Kidney (tissue), 14 donors: ENCODE measurements around the gene ABCC9. TPM values are rescaled to one million over a fixed set of nuclear protein-coding genes. Genes with fewer than 3 reads are reported as not detected.

Source experiments
- DNase-seq, 5 donors: peaks; one replicate each; pipeline ENCODE4 v3.0.0-alpha.2; 2013 to 2020
- FAIRE-seq: peaks from 2 replicates; lab custom pipeline; 2012; peaks lifted over from hg19 to GRCh38; lab: Jason Lieb, UNC
- H3K27ac ChIP-seq, 2 donors: one replicate each; pipeline ENCODE4 v1.7.0; 2013; ENCODE audit warnings: low read depth in 2 of 2, low read length in 2 of 2, inconsistent platforms in 1 of 2
- H3K27me3 ChIP-seq: one replicate; pipeline ENCODE4 v1.7.1; 2013; ENCODE audit warnings: low read length, inconsistent platforms; ENCODE audit not compliant: control insufficient read depth, insufficient read depth
- H3K36me3 ChIP-seq, 3 donors: one replicate each; pipeline versions ENCODE4 v1.7.0 to v1.7.1; 2013; ENCODE audit warnings: low read length in 3 of 3, control low read depth in 1 of 3, inconsistent platforms in 1 of 3; ENCODE audit not compliant: insufficient read depth in 3 of 3, control insufficient read depth in 2 of 3
- H3K4me1 ChIP-seq, 3 donors: one replicate each; pipeline versions ENCODE4 v1.7.0 to v1.7.1; 2013; ENCODE audit warnings: low read length in 3 of 3, inconsistent platforms in 1 of 3, low read depth in 1 of 3; ENCODE audit not compliant: control insufficient read depth in 2 of 3, insufficient read depth in 2 of 3
- H3K4me3 ChIP-seq, 3 donors: one replicate each; pipeline versions ENCODE4 v1.7.0 to v1.8.1; 2013; ENCODE audit warnings: low read length in 3 of 3, control low read depth in 1 of 3, inconsistent platforms in 1 of 3
- H3K9ac ChIP-seq, 3 donors: one replicate each; pipeline versions ENCODE4 v1.7.0 to v1.7.1; 2013; ENCODE audit warnings: low read length in 3 of 3, control low read depth in 1 of 3, inconsistent platforms in 1 of 3
- H3K9me3 ChIP-seq, 3 donors: one replicate each; pipeline versions ENCODE4 v1.7.0 to v1.7.1; 2013; ENCODE audit warnings: low read length in 3 of 3, control low read depth in 1 of 3, inconsistent platforms in 1 of 3; ENCODE audit not compliant: control insufficient read depth in 2 of 3, insufficient read depth in 1 of 3
- intact Hi-C: fragments of 100-400 bp; cut with DNase I; formaldehyde crosslinking; loops from one replicate; pipeline ENCODE4 v1.11.1; 2022
- polyA plus RNA-seq: library from polyadenylated mRNA; stranded (reverse); fragments of 350-450 nt; fragmentation: Illumina TruSeq; extraction: RNeasy Lipid Tissue Mini Kit (QIAGEN cat#74804); gene quantifications from one replicate; pipeline ENCODE4 v1.2.3, GENCODE V29; 2014; ENCODE audit warnings: low read depth, low replicate concordance; ENCODE audit not compliant: insufficient read depth
- total RNA-seq: library from RNA; stranded (reverse); fragmentation: NEBNext Ultra II Directional; extraction: Animal tissue kit (Norgen Biotek cat#: 25700); gene quantifications from one replicate; pipeline ENCODE4 v1.2.1, GENCODE V29; 2021
- TF ChIP-seq, protein P1 (sequence below): IDR thresholded peaks from 3 replicates; pipeline ENCODE4 v1.5.1; 2012; ENCODE audit warnings: mild to moderate bottlenecking, moderate library complexity, borderline replicate concordance; ENCODE audit not compliant: insufficient read depth; ENCODE audit errors: extremely low read depth
- donor health status: control.
- donor health status: control.
- donor health status: control.
- donor health status: control.
- donor health status: control.
- donor health status: DM: yes; HTN: yes; CAD: no.
- donor health status: Normal renal cell carcinoma (clear cell type).

The ABCC9 gene
- total and polyA plus RNA-seq, 2 donors from 2014 or later = 1.8 to 21.3 TPM

DNA sequence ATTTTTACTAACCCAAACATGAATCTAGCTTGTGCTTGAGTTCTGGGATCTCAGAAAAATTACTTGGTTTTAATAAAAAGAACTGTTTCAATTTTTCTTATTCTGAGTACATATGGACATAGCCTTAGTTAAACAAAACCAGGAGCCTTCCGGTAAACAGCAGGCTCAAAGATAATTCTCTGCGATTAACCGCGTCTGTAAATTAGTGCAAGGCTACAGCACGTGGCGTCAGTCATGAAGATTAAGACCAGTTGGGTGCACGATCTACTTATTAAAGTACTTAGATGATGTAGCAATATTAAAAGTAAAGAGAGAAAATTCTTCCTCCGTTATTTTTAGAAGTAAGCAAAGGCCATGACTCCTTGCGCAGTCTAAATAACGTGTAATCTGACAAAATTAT is 167.4 kb downstream of the ABCC9 start:
- peak overlapping the region; percentile 56 to 70 (median 62) for H3K4me3 ChIP-seq
- no peaks in the 10 kb centered on the region for H3K9me3 ChIP-seq
- peak in 2 of 5 donors; percentile 29 to 44 for DNase-seq
- TF ChIP-seq, protein P1, sequence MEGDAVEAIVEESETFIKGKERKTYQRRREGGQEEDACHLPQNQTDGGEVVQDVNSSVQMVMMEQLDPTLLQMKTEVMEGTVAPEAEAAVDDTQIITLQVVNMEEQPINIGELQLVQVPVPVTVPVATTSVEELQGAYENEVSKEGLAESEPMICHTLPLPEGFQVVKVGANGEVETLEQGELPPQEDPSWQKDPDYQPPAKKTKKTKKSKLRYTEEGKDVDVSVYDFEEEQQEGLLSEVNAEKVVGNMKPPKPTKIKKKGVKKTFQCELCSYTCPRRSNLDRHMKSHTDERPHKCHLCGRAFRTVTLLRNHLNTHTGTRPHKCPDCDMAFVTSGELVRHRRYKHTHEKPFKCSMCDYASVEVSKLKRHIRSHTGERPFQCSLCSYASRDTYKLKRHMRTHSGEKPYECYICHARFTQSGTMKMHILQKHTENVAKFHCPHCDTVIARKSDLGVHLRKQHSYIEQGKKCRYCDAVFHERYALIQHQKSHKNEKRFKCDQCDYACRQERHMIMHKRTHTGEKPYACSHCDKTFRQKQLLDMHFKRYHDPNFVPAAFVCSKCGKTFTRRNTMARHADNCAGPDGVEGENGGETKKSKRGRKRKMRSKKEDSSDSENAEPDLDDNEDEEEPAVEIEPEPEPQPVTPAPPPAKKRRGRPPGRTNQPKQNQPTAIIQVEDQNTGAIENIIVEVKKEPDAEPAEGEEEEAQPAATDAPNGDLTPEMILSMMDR = no peak
- H3K27me3 ChIP-seq = no peaks in the 10 kb centered on the region
- peak overlapping the region; percentile 46 to 84 for H3K27ac ChIP-seq
- H3K9ac ChIP-seq = peak overlapping the region; percentile 28 to 56 (median 41)
- no peaks in the 10 kb centered on the region for H3K4me1 ChIP-seq
- H3K36me3 ChIP-seq = no peaks in the 10 kb centered on the region
- FAIRE-seq = no peak
- intact Hi-C loops = no loop called here

DNA sequence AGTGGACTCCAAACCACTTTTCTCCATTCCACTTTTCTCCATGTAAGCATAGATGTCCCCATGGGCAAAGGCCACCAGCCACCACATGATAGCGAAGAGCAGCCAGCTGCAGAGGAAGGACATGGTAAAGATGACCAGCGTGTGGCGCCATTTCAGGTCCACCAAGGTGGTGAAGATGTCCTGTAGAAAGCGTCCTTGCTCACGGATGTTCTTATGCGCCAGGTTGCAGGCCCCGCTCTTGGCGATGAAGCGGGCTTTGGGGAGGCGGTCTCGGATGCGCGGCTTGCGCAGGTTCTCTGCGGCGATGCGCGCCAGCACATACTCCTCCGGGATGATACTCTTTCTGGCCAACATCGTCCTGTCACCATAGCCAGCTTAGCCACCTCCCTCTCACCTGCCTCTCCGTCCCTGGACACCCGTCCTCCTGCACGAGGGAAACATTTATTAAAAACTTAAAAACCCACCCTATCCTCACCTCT is 167.9 kb downstream of the ABCC9 start:
- Histone ChIP-seq H3K9ac (peak overlapping the region; percentile 28 to 56 (median 41)), H3K4me3 (peak overlapping the region; percentile 56 to 70 (median 62)), H3K36me3 (no peaks in the 10 kb centered on the region), H3K27ac (peak overlapping the region; percentile 46 to 84), H3K27me3 (no peaks in the 10 kb centered on the region), H3K4me1 (no peaks in the 10 kb centered on the region), H3K9me3 (no peaks in the 10 kb centered on the region)
- TF ChIP-seq, protein P1 = no peak
- intact Hi-C loops = no loop called here
- no peak for FAIRE-seq
- peak; percentile 70 to 83 (median 75) for DNase-seq

DNA sequence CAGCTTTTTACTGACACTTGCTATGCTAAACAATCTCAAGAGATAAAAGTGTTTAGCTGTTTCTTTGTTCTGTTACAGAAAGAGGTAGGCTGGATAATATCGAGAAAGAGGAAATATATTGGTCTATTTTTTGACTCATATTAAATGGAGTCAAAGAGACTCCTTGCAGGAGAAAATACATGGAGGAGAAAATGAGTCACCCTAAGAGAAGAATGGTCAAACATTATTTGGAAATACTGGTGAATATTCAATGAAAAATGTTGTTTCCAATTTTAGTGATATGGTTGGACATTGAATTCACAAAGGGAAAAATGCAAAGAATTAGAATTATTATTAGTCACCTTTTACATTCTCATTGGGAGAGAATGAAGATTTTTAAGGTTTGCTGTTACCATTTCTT is 169.9 kb downstream of the ABCC9 start:
- peak overlapping the region in 1 of 2 donors; percentile 2 for H3K27ac ChIP-seq
- no peaks in the 10 kb centered on the region for H3K27me3 ChIP-seq
- DNase-seq (no peak), FAIRE-seq (peak; percentile 52)
- no peak overlapping the region for H3K9ac ChIP-seq
- H3K4me3 ChIP-seq = no peak overlapping the region
- H3K4me1 ChIP-seq = no peaks in the 10 kb centered on the region
- intact Hi-C loops = no loop called here
- no peaks in the 10 kb centered on the region for H3K36me3 ChIP-seq
- no peaks in the 10 kb centered on the region for H3K9me3 ChIP-seq
- TF ChIP-seq, protein P1 = no peak

DNA sequence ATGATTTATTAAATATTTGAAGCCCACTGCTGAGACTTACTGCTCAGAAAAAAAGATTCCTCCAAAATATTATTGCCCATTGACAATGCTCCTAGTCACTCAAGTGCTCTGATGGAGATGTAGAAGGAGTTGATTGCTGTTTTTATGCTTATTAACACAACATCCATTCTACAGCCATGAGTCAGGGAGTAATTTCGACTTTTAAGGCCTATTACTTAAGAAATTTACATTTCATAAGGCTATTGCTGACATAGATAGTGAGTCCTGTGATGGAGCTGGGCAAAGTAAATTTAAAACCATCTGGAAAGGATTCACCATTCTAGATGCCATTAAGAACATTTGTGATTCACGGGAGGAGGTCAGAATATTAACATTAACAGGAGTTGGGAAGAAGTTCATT is 171.9 kb downstream of the ABCC9 start:
- Histone ChIP-seq H3K4me1 (peaks cover 0 to 4% (median 0%) of the 10 kb centered on the region in 3 donors), H3K27me3 (no peaks in the 10 kb centered on the region)

More for the DNA sequence above, 171.9 kb downstream of the ABCC9 start:
- DNase-seq = no peak
- FAIRE-seq = no peak
- H3K9me3 ChIP-seq = no peaks in the 10 kb centered on the region
- H3K9ac ChIP-seq = no peak overlapping the region
- TF ChIP-seq, protein P1 = no peak
- no peak overlapping the region for H3K27ac ChIP-seq
- H3K4me3 ChIP-seq = no peak overlapping the region
- H3K36me3 ChIP-seq = no peaks in the 10 kb centered on the region
- intact Hi-C loops = no loop called here
